Endodermal cell (in vitro differentiated cells): Measurements from ENCODE around the gene KTI12. TPM values are rescaled to one million over a fixed set of nuclear protein-coding genes. Genes with fewer than 3 reads are reported as not detected.
A peak's percentile ranks its signal among the peaks of the same experiment; 100 is the strongest.

Experiments
- DNase-seq: peaks from one replicate; pipeline ENCODE4 v3.0.0-alpha.2; 2017
- H3K27ac ChIP-seq: 2 replicates; pipeline ENCODE4 v1.5.1; 2013; ENCODE audit warnings: mild to moderate bottlenecking, low read depth, low read length, moderate library complexity
- H3K27me3 ChIP-seq: 2 replicates; pipeline ENCODE4 v1.6.1; 2013; ENCODE audit warnings: mild to moderate bottlenecking, low read length, moderate library complexity; ENCODE audit not compliant: insufficient read depth, control insufficient read depth, poor library complexity, severe bottlenecking
- H3K36me3 ChIP-seq: 2 replicates; pipeline ENCODE4 v1.7.0; 2013; ENCODE audit warnings: mild to moderate bottlenecking, low read length, moderate library complexity; ENCODE audit not compliant: control insufficient read depth, insufficient read depth
- H3K4me1 ChIP-seq: one replicate; pipeline ENCODE4 v1.7.0; 2013; ENCODE audit warnings: low read length; ENCODE audit not compliant: control insufficient read depth, insufficient read depth
- H3K4me3 ChIP-seq: 2 replicates; pipeline ENCODE4 v1.5.1; 2013; ENCODE audit warnings: mild to moderate bottlenecking, low read length, moderate library complexity
- H3K9ac ChIP-seq: 2 replicates; pipeline ENCODE4 v1.6.1; 2013; ENCODE audit warnings: mild to moderate bottlenecking, low read length, moderate library complexity; ENCODE audit not compliant: poor library complexity, severe bottlenecking; ENCODE audit errors: extremely low read depth
- H3K9me3 ChIP-seq: 2 replicates; pipeline ENCODE4 v1.6.1; 2013; ENCODE audit warnings: mild to moderate bottlenecking, low read length, moderate library complexity; ENCODE audit not compliant: control insufficient read depth
- H3K27ac Mint-ChIP-seq: 2 replicates; pipeline ENCODE4 v1.8.0; 2020; ENCODE audit warnings: mixed read lengths
- H3K27me3 Mint-ChIP-seq: 2 replicates; pipeline ENCODE4 v1.8.0; 2021; ENCODE audit warnings: mild to moderate bottlenecking, mixed read lengths; ENCODE audit not compliant: insufficient read depth
- H3K36me3 Mint-ChIP-seq: 2 replicates; pipeline ENCODE4 v1.8.0; 2020; ENCODE audit warnings: low read depth, mixed read lengths
- H3K4me1 Mint-ChIP-seq: 2 replicates; pipeline ENCODE4 v1.8.0; 2020; ENCODE audit warnings: mixed read lengths
- H3K4me3 Mint-ChIP-seq: 2 replicates; pipeline ENCODE4 v1.8.0; 2020; ENCODE audit warnings: mild to moderate bottlenecking, moderate library complexity, mixed read lengths
- H3K9me3 Mint-ChIP-seq: 2 replicates; pipeline ENCODE4 v1.8.0; 2020; ENCODE audit warnings: mild to moderate bottlenecking, mixed read lengths
- WGBS, 2 experiments: methylation state at CpG; one replicate each; pipeline versions ENCODE4 v1.1.5 to v1.1.7; 2013; ENCODE audit warnings: missing lambda C conversion rate in 2 of 2, mixed read lengths in 1 of 2; ENCODE audit not compliant: insufficient coverage in 1 of 2, insufficient read length in 1 of 2; 5-methylcytosine and 5-hydroxymethylcytosine counted together
- total RNA-seq, 2 donors: library from RNA; stranded (reverse); fragmentation: NEBNext Ultra II Directional in 1 of 2; extraction: Animal tissue kit (Norgen Biotek cat#: 25700) in 1 of 2; gene quantifications; 2 replicates in 1 of 2; 3 replicates in 1 of 2; pipeline ENCODE4 v1.2.1, GENCODE V29; 2021
- TF ChIP-seq, protein P1 (sequence below): fragments of 200-600 bp; sonication (generic); conservative IDR thresholded peaks from 2 replicates; pipeline ENCODE4 v1.5.0; 2021; ENCODE audit warnings: antibody characterized with exemption, mild to moderate bottlenecking

Gene KTI12
- total RNA-seq, 2 donors from 2014 or later: 7.3 to 9.2 TPM

DNA sequence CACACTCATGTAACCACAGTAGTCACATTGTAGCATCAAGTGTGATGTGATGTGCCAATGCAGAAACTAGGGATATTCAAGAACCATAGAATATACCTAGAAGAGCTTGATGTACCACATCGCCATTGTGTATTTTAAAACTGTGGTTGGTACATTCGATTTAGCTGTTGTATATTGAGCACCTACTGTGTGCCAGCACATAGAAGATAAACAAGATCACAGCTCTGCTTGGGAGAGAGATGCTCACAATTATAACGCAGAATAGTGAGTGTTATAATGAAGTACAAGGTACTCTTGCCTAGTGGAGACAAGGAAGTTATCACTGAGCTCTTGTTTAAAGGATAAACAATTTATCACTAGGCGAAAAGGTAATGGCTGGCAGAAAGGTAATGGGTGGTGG, 27.2 kb upstream of the KTI12 start:
- H3K27me3 ChIP-seq: no peaks in the 10 kb centered on the region
- Mint-ChIP-seq H3K9me3 (no peaks in the 10 kb centered on the region), H3K36me3 (peaks cover 59% of the 10 kb centered on the region), H3K4me3 (no peak overlapping the region), H3K27me3 (no peaks in the 10 kb centered on the region), H3K4me1 (peaks cover 17% of the 10 kb centered on the region), H3K27ac (no peak overlapping the region)
- TF ChIP-seq, protein P1, sequence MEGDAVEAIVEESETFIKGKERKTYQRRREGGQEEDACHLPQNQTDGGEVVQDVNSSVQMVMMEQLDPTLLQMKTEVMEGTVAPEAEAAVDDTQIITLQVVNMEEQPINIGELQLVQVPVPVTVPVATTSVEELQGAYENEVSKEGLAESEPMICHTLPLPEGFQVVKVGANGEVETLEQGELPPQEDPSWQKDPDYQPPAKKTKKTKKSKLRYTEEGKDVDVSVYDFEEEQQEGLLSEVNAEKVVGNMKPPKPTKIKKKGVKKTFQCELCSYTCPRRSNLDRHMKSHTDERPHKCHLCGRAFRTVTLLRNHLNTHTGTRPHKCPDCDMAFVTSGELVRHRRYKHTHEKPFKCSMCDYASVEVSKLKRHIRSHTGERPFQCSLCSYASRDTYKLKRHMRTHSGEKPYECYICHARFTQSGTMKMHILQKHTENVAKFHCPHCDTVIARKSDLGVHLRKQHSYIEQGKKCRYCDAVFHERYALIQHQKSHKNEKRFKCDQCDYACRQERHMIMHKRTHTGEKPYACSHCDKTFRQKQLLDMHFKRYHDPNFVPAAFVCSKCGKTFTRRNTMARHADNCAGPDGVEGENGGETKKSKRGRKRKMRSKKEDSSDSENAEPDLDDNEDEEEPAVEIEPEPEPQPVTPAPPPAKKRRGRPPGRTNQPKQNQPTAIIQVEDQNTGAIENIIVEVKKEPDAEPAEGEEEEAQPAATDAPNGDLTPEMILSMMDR: no peak
- no peaks in the 10 kb centered on the region for H3K4me1 ChIP-seq
- H3K27ac ChIP-seq: no peak overlapping the region
- no peak for DNase-seq
- peaks cover 45% of the 10 kb centered on the region for H3K36me3 ChIP-seq
- H3K4me3 ChIP-seq: no peak overlapping the region
- H3K9me3 ChIP-seq: no peaks in the 10 kb centered on the region
- H3K9ac ChIP-seq: no peak overlapping the region
- WGBS, 2 experiments: 92 to 98% methylated on average over 4 of the region's 4 CpGs

DNA sequence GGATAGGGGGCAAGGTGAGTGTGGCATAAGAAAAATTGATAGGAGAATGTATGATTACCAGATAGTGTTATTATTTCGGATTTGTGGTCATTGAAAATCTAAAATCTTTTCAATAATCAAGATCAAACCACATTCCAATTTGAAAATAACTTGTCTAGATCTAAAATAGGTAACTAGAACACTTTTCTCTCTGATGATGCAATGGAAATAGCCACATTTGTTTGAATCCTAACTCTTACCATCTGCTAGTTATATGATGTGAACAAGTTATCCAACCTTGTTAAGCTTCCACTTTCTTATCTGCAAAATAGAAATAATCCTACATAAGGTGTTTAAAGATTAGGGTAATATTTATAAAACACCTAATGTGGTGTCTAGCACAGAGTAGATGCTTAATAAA, 26.3 kb upstream of the KTI12 start:
- no peak overlapping the region for H3K9ac ChIP-seq
- no peak overlapping the region for H3K4me3 Mint-ChIP-seq
- no peaks in the 10 kb centered on the region for H3K9me3 Mint-ChIP-seq
- no peak overlapping the region for H3K4me3 ChIP-seq
- peaks cover 36% of the 10 kb centered on the region for H3K36me3 ChIP-seq
- no peaks in the 10 kb centered on the region for H3K9me3 ChIP-seq
- H3K4me1 ChIP-seq: no peaks in the 10 kb centered on the region
- H3K36me3 Mint-ChIP-seq: peaks cover 49% of the 10 kb centered on the region
- no peak overlapping the region for H3K27ac ChIP-seq
- no CpG with 5 or more reads among the region's 1 CpG for WGBS, 2 experiments
- TF ChIP-seq, protein P1: no peak
- peaks cover 17% of the 10 kb centered on the region for H3K4me1 Mint-ChIP-seq
- no peaks in the 10 kb centered on the region for H3K27me3 Mint-ChIP-seq
- DNase-seq: no peak
- H3K27ac Mint-ChIP-seq: no peak overlapping the region
- H3K27me3 ChIP-seq: no peaks in the 10 kb centered on the region

DNA sequence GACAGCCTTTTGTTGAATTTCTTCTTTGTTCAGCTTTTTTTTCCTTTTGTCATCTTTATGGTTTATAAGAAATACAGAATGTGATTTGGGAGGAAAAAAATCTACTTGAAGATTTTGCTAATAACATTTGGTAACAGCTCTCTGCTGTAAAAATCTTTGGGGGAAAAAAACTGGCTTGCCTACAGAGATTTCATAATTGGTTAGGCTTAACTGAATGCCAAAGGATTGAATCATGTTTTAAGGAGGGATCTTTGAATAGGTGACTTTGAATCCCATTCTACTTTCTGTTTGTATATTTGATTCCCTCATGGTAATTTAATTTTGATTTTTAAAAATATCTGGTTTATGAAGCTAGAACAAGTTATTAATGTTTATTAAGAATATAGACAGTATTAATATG, 25.7 kb upstream of the KTI12 start:
- Mint-ChIP-seq H3K9me3 (no peaks in the 10 kb centered on the region), H3K4me1 (peaks cover 18% of the 10 kb centered on the region), H3K4me3 (no peak overlapping the region), H3K36me3 (peaks cover 45% of the 10 kb centered on the region), H3K27ac (peak overlapping the region; percentile 42), H3K27me3 (no peaks in the 10 kb centered on the region)
- DNase-seq: no peak
- Histone ChIP-seq H3K9me3 (no peaks in the 10 kb centered on the region), H3K36me3 (peaks cover 30% of the 10 kb centered on the region), H3K9ac (no peak overlapping the region), H3K27ac (no peak overlapping the region), H3K4me1 (no peaks in the 10 kb centered on the region), H3K4me3 (no peak overlapping the region), H3K27me3 (no peaks in the 10 kb centered on the region)
- TF ChIP-seq, protein P1: no peak
